HepG2 (cell line): ENCODE data around the gene HCAR1. TPM values are rescaled to one million over a fixed set of nuclear protein-coding genes. Genes with fewer than 3 reads are reported as not detected.
A peak's percentile ranks its signal among the peaks of the same experiment; 100 is the strongest.

Experiments used
- MLX ChIP-seq: IDR thresholded peaks from 2 replicates; pipeline ENCODE4 v1.6.1; 2016
- MXI1 ChIP-seq: IDR thresholded peaks from 3 replicates; pipeline ENCODE4 v1.6.1; 2012; ENCODE audit warnings: low read depth, low read length, inconsistent platforms, borderline replicate concordance
- NAIF1 ChIP-seq: sonication (generic); formaldehyde crosslinking; IDR thresholded peaks from 2 replicates; pipeline ENCODE4 v1.5.0; 2020; ENCODE audit warnings: mild to moderate bottlenecking, missing genetic modification reagents, borderline replicate concordance
- PREB ChIP-seq: sonication (generic); formaldehyde crosslinking; IDR thresholded peaks from 2 replicates; pipeline ENCODE4 v1.4.0; 2020; ENCODE audit warnings: missing genetic modification reagents
- RERE ChIP-seq: IDR thresholded peaks from 2 replicates; pipeline ENCODE4 v1.6.1; 2016; ENCODE audit warnings: low read depth, missing genetic modification reagents, missing compliant biosample characterization
- REST ChIP-seq, 2 experiments: IDR thresholded peaks; 2 replicates each; pipeline ENCODE4 v1.6.1; 2011 to 2012; ENCODE audit warnings: low read length in 2 of 2, borderline replicate concordance in 1 of 2, low read depth in 1 of 2, mild to moderate bottlenecking in 1 of 2, moderate library complexity in 1 of 2
- SCMH1 ChIP-seq: sonication (generic); formaldehyde crosslinking; IDR thresholded peaks from 2 replicates; pipeline ENCODE4 v1.9.0; 2021; ENCODE audit warnings: missing genetic modification reagents, mild to moderate bottlenecking, borderline replicate concordance
- ZBTB39 ChIP-seq: sonication (generic); formaldehyde crosslinking; IDR thresholded peaks from 2 replicates; pipeline ENCODE4 v1.5.0; 2020; ENCODE audit warnings: missing genetic modification reagents
- ZNF710 ChIP-seq: sonication (generic); formaldehyde crosslinking; IDR thresholded peaks from 2 replicates; pipeline ENCODE4 v1.5.0; 2020; ENCODE audit warnings: mild to moderate bottlenecking, missing genetic modification reagents, borderline replicate concordance
- polyA plus RNA-seq, 8 experiments: library from polyadenylated mRNA; depleted of rRNA in 3 of 8; stranded (reverse) in 7 of 8; unstranded in 1 of 8; fragments of >200 nt; fragmentation: Illumina TruSeq in 4 of 8; extraction: Trizol in 4 of 8; gene quantifications; 2 replicates each; pipeline versions ENCODE4 v1.2.1 to v1.2.3, GENCODE V29; 2011 to 2016; ENCODE audit warnings: low read depth in 4 of 8, missing spikeins in 1 of 8, mixed read lengths in 1 of 8; ENCODE audit not compliant: insufficient read depth in 1 of 8
- total RNA-seq, 5 experiments: library from RNA; depleted of rRNA; stranded (reverse); fragments of >200 nt; fragmentation: Illumina TruSeq; extraction: Trizol; gene quantifications; 2 replicates each; pipeline ENCODE4 v1.2.3, GENCODE V29; 2016; ENCODE audit warnings: low read depth in 1 of 5

The HCAR1 gene
- total and polyA plus RNA-seq, 2 of the 13 experiments (the other 11 are each of a cell fraction or from before 2014, with no cell fraction given) = 0.53 to 4.4 TPM

GRCh38 chr12:122729583-122730214, 945 bp downstream of the HCAR1 start (continued):
- TF ChIP-seq REST (IDR thresholded peaks at IDR 0.05; ENCODE audit: borderline replicate concordance in 1 of 2, low read depth in 1 of 2, low read length in 2 of 2) (no peak), RERE (no peak), ZBTB39 (CRISPR knock-in tag) (peak; percentile 74; the same call in 1 of the 2 replicates), PREB (CRISPR knock-in tag) (no peak), NAIF1 (CRISPR knock-in tag) (no peak), MLX (CRISPR knock-in tag) (no peak), SCMH1 (CRISPR knock-in tag) (no peak), ZNF710 (CRISPR knock-in tag) (no peak), MXI1 (no peak)
